ENCODE measurements around the gene PCDHGA1.
A peak's percentile ranks its signal among the peaks of the same experiment; 100 is the strongest.
"Not testable (repeated sequence)": the region's sequence is repeated elsewhere in the genome, so short reads cannot be mapped to it uniquely, and the experiment has no call there.

Gene PCDHGA1

DNA sequence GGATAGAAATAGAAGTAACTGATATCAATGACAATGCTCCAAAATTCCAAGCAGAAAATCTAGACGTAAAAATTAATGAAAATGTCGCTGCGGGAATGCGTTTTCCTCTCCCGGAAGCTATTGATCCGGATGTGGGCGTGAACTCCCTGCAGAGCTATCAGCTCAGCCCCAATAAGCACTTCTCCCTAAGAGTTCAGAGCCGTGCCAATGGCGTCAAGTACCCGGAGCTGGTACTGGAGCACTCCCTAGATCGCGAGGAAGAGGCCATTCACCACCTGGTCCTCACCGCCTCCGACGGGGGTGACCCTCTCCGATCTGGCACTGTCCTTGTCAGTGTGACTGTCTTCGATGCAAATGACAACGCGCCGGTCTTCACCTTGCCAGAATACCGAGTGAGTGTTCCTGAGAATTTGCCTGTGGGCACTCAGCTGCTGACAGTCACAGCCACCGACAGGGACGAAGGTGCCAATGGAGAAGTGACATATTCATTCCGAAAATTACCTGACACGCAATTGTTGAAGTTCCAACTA lies 83.3 kb downstream of the PCDHGA1 start:
- DNase-seq, result no peak

DNA sequence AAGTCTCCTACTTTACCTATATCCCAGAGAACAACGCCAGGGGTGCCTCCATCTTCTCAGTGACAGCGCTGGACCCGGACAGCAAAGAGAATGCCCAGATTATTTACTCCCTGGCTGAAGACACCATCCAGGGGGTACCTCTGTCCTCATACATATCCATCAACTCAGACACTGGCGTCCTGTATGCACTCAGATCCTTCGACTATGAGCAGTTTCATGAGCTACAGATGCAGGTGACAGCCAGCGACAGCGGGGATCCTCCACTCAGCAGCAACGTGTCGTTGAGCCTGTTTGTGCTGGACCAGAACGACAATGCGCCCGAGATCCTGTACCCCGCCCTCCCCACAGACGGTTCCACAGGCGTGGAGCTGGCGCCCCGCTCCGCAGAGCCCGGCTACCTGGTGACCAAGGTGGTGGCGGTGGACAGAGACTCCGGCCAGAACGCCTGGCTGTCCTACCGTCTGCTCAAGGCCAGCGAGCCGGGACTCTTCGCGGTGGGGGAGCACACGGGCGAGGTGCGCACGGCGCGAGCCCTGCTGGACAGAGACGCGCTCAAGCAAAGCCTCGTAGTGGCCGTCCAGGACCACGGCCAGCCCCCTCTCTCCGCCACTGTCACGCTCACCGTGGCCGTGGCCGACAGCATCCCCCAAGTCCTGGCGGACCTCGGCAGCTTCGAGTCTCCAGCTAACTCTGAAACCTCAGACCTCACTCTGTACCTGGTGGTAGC lies 84.4 kb downstream of the PCDHGA1 start:
- DNase-seq, result not testable (repeated sequence)

DNA sequence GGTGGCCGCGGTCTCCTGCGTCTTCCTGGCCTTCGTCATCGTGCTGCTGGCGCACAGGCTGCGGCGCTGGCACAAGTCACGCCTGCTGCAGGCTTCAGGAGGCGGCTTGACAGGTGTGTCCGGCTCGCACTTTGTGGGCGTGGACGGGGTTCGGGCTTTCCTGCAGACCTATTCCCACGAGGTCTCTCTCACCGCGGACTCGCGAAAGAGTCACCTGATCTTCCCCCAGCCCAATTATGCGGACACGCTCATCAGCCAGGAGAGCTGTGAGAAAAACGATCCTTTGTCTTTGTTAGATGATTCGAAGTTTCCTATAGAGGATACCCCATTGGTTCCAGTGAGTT lies 84.9 kb downstream of the PCDHGA1 start:
- DNase-seq, result not testable (repeated sequence)

DNA sequence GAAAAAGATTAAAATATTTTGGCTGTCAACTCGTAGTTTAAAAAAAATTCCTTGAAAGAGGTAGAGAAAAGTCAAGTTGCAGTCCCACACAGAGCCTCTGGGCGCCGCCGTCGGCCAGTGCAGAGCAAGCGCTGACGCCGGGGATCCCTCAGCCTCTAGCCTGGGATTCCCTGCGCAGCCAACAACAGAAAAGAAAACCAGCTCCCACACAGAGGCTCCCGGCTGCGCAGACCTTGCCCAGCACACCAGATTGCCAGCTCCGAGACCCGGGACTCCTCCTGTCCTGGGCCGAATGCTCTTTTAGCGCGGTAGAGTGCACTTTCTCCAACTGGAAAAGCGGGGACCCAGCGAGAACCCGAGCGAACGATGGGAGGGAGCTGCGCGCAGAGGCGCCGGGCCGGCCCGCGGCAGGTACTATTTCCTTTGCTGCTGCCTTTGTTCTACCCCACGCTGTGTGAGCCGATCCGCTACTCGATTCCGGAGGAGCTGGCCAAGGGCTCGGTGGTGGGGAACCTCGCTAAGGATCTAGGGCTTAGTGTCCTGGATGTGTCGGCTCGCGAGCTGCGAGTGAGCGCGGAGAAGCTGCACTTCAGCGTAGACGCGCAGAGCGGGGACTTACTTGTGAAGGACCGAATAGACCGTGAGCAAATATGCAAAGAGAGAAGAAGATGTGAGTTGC lies 87.3 kb downstream of the PCDHGA1 start, which contains the start of gene PCDHGB7:
Gene PCDHGB7, plus strand, starts transcription at position 184 of the 679 bp plus-strand sequence. Its CDS starts 183 bp downstream, at position 367.
- DNase-seq, result peak; percentile 70

DNA sequence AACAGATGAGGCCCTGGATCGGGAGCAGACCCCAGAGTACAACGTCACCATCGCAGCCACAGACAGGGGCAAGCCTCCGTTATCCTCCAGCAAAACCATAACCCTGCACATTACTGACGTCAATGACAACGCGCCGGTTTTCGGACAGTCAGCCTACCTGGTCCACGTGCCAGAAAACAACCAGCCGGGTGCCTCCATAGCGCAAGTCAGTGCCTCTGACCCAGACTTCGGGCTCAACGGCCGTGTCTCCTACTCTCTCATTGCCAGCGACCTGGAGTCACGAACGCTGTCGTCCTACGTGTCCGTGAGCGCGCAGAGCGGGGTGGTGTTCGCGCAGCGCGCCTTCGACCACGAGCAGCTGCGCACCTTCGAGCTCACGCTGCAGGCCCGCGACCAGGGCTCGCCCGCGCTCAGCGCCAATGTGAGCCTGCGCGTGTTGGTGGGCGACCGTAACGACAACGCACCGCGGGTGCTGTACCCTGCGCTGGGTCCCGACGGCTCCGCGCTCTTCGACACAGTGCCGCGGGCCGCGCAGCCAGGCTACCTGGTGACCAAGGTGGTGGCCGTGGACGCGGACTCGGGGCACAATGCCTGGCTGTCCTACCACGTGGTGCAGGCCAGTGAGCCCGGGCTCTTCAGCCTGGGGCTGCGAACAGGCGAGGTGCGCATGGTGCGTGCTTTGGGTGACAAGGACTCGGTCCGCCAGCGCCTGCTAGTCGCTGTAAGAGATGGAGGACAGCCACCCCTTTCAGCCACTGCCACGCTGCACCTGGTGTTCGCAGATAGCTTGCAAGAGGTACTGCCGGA lies 89.0 kb downstream of the PCDHGA1 start:
- no peak for DNase-seq

DNA sequence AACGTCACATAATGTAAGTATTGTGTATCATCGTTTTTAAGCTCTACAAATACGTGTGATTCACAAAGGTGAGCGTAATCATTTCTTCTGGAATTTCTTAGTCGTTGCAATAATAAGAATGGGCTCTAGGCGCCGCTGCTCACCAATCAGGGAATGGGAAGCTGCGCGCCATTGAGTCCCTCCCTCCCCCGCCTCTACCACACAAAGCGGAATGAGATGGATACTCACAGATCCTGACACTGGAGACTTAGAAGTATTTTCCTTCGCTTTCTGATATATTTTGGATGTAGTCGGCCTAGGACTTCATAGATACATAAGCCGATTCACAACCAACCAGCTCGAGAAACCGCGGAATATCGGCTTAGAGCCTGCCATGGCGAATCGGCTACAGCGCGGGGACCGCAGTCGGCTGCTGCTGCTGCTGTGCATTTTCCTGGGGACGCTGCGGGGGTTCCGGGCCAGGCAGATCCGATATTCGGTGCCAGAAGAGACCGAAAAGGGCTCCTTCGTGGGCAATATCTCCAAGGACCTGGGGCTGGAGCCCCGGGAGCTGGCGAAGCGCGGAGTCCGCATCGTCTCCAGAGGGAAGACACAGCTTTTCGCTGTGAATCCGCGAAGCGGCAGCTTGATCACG lies 90.7 kb downstream of the PCDHGA1 start, which contains the start of gene PCDHGA11:
Gene PCDHGA11, plus strand, starts transcription at position 197 of the 634 bp plus-strand sequence. Its CDS starts 177 bp downstream, at position 374.
- DNase-seq, result no peak

DNA sequence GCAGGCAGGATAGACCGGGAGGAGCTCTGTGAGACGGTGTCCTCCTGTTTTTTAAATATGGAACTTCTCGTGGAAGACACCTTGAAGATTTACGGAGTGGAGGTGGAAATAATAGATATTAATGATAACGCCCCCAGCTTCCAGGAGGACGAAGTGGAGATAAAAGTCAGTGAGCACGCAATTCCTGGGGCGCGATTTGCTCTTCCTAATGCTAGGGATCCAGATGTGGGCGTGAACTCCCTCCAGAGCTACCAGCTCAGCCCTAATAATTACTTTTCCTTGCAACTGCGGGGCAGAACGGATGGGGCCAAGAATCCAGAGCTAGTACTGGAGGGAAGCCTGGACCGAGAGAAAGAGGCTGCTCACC lies 91.2 kb downstream of the PCDHGA1 start:
- DNase-seq, result no peak

DNA sequence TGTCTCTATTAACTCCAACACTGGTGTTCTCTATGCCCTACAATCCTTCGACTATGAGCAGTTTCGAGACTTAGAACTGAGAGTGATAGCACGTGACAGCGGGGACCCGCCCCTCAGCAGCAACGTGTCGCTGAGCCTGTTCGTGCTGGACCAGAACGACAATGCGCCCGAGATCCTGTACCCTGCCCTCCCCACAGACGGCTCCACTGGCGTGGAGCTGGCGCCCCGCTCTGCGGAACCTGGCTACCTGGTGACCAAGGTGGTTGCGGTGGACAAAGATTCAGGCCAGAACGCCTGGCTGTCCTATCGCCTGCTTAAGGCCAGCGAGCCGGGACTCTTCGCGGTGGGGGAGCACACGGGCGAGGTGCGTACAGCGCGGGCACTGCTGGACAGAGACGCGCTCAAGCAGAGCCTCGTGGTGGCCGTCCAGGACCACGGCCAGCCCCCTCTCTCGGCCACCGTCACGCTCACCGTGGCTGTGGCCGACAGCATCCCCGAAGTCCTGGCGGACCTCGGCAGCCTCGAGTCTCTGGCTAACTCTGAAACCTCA lies 92.5 kb downstream of the PCDHGA1 start:
- no peak for DNase-seq

DNA sequence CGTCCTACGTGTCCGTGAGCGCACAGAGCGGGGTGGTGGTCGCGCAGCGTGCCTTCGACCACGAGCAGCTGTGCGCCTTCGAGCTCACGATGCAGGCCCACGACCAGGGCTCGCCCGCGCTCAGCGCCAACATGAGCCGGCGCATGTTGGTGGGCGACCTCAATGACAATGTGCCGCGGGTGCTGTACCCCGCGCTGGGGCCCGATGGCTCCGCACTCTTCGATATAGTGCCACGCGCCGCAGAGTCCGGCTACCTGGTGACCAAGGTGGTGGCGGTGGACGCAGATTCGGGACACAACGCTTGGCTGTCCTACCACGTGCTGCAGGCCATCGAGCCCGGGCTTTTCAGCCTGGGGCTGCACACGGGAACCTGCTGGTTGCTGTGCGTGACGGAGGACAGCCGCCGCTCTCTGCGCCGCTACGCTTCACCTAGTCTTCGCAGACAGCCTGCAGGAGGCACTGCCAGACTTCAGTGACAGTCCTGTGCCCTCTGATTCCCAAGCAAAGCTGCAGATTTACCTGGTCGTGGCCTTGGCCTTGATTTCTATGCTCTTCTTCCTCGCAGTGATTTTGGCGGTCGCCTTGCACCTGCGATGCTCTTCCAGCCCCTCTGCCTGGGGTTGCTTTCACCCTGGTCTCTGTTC lies 97.6 kb downstream of the PCDHGA1 start:
- DNase-seq, result no peak

DNA sequence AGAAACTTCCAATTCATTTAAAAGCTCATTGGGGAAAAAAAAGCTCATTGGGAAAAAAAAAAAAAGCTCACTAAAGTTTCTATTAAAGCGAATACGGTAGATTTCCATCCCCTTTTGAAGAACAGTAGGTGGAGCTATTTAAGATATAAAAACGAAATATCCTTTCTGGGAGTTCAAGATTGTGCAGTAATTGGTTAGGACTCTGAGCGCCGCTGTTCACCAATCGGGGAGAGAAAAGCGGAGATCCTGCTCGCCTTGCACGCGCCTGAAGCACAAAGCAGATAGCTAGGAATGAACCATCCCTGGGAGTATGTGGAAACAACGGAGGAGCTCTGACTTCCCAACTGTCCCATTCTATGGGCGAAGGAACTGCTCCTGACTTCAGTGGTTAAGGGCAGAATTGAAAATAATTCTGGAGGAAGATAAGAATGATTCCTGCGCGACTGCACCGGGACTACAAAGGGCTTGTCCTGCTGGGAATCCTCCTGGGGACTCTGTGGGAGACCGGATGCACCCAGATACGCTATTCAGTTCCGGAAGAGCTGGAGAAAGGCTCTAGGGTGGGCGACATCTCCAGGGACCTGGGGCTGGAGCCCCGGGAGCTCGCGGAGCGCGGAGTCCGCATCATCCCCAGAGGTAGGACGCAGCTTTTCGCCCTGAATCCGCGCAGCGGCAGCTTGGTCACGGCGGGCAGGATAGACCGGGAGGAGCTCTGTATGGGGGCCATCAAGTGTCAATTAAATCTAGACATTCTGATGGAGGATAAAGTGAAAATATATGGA lies 100.2 kb downstream of the PCDHGA1 start, which contains the start of gene PCDHGA12:
Gene PCDHGA12, plus strand, starts transcription at position 176 of the 782 bp plus-strand sequence. Its CDS starts 253 bp downstream, at position 429.
- DNase-seq, result no peak

DNA sequence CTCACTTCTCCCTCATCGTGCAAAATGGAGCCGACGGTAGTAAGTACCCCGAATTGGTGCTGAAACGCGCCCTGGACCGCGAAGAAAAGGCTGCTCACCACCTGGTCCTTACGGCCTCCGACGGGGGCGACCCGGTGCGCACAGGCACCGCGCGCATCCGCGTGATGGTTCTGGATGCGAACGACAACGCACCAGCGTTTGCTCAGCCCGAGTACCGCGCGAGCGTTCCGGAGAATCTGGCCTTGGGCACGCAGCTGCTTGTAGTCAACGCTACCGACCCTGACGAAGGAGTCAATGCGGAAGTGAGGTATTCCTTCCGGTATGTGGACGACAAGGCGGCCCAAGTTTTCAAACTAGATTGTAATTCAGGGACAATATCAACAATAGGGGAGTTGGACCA lies 101.0 kb downstream of the PCDHGA1 start:
- DNase-seq, result no peak

DNA sequence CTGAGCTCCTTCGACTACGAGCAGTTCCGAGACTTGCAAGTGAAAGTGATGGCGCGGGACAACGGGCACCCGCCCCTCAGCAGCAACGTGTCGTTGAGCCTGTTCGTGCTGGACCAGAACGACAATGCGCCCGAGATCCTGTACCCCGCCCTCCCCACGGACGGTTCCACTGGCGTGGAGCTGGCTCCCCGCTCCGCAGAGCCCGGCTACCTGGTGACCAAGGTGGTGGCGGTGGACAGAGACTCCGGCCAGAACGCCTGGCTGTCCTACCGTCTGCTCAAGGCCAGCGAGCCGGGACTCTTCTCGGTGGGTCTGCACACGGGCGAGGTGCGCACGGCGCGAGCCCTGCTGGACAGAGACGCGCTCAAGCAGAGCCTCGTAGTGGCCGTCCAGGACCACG lies 102.0 kb downstream of the PCDHGA1 start:
- not testable (repeated sequence) for DNase-seq

DNA sequence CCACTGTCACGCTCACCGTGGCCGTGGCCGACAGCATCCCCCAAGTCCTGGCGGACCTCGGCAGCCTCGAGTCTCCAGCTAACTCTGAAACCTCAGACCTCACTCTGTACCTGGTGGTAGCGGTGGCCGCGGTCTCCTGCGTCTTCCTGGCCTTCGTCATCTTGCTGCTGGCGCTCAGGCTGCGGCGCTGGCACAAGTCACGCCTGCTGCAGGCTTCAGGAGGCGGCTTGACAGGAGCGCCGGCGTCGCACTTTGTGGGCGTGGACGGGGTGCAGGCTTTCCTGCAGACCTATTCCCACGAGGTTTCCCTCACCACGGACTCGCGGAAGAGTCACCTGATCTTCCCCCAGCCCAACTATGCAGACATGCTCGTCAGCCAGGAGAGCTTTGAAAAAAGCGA lies 102.4 kb downstream of the PCDHGA1 start:
- DNase-seq, result not testable (repeated sequence)

DNA sequence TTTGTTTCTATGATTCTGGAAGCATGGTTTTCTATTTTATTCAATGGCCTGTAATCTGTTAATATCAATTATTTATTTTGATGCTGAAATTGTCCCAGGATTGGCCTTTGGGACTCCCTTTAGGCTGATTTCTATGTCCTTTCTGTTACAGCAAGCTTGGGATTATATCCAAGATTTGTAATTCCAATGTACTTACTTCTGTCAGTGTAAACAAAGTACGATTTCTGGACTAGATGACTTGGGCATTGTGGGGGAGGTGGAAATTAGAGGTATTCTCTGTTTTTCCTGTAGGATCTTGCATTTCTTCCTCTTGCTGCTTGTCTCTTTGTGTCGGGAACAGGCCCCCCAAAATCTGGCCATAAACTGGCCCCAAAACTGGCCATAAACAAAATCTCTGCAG lies 103.7 kb downstream of the PCDHGA1 start:
- DNase-seq, result no peak

DNA sequence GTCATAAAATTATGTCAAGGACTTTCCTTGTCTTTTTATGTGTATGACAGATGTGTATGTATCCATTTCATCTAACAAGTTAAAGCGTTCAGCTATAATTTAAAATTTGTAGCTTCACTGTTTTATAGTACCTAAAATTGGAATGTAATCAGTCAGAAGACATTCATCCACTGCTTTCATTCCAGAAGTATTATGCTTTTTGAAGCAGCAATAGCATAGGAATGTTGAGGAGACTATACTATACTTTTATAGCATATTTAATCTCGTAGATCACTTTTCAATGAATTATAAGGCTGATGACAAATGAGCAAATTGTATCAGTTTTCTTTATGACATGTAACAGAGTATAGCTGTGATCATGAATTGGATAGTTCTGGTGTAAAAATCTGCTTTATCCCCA lies 106.9 kb downstream of the PCDHGA1 start:
- no peak for DNase-seq

DNA sequence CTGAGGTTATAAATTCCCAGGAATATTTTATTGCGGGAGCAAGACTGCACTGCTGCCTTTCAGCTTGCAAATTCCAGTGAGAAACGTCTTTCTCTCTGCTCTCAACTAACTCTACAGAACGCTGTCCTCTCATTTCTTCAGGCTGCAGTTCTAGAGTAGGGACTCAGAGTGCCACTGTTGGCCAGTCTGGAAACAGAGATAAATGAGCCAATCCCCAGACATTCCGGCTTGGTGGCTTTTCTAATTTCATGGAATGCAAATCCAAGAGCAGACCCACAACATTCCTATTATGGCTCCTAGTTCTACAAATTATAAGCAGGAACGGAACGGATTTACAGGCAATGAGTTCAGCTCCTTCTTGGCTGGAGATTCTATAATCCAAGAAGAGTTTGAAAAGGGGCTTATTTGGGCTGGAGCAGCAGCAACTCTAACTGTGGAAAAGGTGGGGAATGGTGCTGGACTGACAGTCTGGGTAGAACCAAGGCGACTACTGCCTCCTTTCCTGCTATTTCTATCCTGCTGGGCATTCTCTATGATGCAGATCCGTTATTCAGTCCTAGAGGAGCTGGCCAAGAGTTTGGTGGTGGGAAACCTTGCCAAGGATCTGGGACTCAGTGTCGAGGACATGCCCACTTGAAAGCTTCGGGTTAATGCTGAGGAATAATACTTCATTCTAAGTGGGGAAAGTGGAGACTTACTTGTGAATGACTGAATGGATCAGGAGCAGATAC lies 109.3 kb downstream of the PCDHGA1 start:
- DNase-seq, result no peak

DNA sequence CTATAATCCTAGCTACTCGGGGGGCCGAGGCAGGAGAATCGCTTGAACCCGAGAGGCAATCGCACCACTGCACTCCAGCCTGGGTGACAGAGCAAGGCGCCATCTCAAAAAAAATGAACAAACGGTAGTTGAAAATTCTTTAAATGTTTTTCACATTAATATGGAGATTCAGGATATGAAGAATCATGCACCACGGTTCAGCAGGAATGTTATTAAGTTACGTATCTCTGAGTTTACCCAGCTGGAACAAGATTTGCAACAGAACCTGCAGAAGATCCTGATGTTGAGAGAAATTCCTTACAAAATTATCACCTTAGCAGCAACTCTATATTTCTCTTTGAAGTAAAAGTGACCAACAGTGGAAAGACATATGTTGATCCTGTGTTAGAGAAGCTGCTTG lies 110.0 kb downstream of the PCDHGA1 start:
- DNase-seq, result no peak

DNA sequence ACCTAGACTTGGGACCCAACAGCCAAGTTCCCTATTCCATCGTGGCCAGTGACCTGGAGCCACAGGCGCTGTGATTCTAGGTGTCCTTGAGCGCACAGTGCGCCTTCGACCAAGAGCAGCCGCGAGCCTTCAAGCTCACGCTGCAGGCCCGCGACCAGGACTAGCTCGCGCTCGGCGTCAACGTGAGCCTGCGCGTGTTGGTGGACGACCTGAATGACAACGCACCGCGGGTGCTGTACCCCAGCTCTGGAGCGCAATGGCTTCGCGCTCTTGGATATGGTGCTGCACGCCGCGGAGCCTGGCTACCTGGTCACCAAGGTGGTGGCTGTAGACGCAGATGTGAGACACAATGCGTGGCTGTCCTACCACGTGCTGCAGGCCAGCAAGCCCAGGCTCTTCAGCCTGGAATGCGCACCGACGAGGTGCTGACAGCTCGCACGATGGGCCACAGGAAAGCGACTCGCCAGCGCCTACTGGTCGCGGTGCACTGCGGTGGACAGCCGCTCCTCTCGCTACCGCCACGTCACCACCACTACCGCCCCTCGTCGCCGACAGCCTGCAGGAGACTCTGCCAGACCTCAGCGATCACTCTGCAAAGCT lies 111.4 kb downstream of the PCDHGA1 start:
- no peak for DNase-seq

DNA sequence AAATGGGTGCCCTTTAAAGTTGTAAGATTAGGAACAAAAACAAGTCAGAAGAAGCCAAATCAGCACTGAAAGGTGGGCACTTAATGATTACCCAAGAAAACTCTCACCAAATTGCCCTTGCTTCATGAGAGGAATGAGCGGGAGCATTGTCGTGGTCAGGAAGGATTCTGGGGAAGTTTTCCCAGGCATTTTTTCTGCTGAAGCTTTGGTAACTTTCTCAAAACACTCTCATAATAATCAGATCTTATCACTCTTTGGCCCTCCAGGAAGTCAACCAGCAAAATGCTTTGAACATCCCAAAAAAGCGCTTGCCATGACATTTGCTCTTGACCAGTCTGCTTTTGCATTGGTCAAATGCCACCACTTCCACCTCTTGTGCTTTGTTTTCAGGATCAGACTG lies 135.0 kb downstream of the PCDHGA1 start:
- no peak for DNase-seq

DNA sequence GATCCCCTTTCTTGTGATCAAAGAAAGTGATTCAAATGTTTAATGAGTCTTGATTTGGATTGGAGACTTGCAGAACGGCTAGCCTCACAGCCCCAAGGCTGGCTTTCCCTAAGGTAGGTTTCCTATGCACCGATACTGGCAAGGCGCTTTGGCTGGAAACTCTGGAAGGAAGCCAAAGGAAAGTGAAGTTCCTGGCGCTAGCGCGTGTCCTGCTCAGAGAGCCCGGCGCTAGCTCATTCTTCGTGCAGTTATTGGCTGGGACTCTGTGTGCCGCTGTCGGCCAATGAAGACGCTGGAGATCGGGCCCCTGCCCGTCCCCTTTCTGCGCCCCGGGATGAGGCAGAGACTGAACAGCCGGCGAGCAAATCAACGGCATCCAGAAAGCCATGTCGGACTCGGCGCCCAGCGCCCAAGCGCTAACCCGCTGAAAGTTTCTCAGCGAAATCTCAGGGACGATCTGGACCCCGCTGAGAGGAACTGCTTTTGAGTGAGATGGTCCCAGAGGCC lies 145.4 kb downstream of the PCDHGA1 start, which contains the start of gene PCDHGC3:
Gene PCDHGC3, plus strand, starts transcription at position 342 of the 507 bp plus-strand sequence. Its CDS starts 151 bp downstream, at position 493.
- DNase-seq, result peak; percentile 65

Measured in NCI-H1092 treated with DMSO at 0.1 percent for 48 hours (cell line).